ENCODE measurements around the gene RAMP3.

DNA sequence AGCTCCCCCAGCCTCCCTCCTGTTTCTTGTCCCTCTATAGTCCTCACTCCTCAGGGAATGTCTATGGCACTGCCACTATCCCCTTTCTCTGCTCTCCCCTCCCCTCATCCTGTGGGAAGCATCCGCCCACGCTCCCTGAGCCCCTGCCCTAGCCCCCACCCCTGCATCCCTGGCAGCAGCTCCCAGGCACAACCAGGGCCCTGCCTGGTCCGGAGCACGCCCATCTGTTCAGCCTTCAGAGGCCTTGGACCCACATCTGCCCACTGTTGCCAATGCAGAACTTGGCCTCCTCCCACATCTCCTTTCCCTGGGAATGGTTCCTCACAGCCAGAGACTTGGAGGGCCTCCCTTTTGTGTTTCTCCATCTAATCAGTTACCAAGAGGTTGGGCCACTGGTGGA, 25.7 kb upstream of the RAMP3 start:
- TF ChIP-seq CTCF (conservative IDR thresholded peaks at IDR 0.05 in 1 of 2, IDR thresholded peaks at IDR 0.05 in 1 of 2; ENCODE audit: low read depth in 1 of 2, low read length in 2 of 2), result no peak
- TF ChIP-seq EZH2 (IDR thresholded peaks at IDR 0.05; ENCODE audit: low read length, missing control alignments), result no peak

All from fibroblast of lung (primary cell).